Measurements from ENCODE around the gene STIM2. TPM values are rescaled to one million over a fixed set of nuclear protein-coding genes. Genes with fewer than 3 reads are reported as not detected.

Gene STIM2
- total and polyA plus RNA-seq, 9 of the 15 experiments (the other 6 are each of a cell fraction or from before 2014, with no cell fraction given), result 7.2 to 26.8 (median 15.4) TPM

- TF ChIP-seq MGA (IDR thresholded peaks at IDR 0.05) (no peak), SLC30A9 (CRISPR knock-in tag; IDR thresholded peaks at IDR 0.05) (no peak), ZNF395 (CRISPR knock-in tag; IDR thresholded peaks at IDR 0.05) (no peak), ZNF140 (CRISPR knock-in tag; IDR thresholded peaks at IDR 0.05) (no peak), SP2 (IDR thresholded peaks at IDR 0.05; ENCODE audit: extremely low read depth, low read depth, low read length, poor library complexity, severe bottlenecking) (no peak)
Measured at GRCh38 chr4:27017623-27018022, 157.0 kb downstream of the STIM2 start (continued).

All from K562 (cell line).